Kasumi-1 (cell line): ENCODE data around the gene ABHD12B.

Source experiments
- DNase-seq, 2 experiments: peaks; one replicate each; lab custom pipeline; 2025; lab: John Stamatoyannopoulos, UW

Gene ABHD12B

DNA sequence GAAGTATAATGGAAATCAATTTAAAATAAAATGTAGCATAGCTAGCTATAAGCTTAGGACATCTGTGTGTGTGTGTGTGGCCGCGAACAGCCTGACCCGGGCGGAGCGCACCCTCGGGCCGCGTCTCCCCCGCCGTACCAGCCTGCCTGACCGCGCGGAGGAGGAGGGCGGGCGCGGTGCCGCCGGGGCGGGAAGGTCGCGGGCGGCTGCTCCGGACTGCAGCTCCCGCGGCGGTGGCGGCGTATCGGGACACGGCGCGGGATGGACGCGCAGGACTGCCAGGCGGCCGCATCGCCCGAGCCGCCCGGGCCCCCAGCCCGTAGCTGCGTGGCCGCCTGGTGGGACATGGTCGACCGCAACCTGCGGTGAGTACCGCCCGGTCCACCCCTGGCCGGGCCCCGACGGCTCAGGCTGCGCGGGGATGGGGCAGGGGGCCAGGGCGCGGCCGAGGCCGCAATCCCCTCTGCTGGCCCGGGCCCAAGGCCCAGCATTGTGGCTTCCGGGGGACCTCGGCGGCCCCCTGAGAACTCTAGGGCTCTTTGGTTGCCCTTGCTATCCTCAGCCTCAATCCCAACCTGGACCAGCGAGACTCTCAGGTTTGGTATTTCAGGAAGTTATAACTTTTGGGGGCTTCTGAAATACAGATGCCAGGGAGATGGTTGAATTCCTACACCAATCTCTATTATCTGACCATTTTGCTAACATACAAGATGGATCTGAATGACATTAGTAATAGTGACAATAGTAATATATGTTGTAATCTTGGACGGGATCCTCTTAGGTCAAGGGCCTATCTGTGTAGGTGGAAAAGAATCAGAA, at the start of gene ABHD12B:
Gene ABHD12B (plus strand): TSS at position 140 of the 819 bp plus-strand sequence. CDS start 122 bp downstream, at position 262.
- DNase-seq, result no peak

GRCh38 chr14:50822501-50823042, 49.3 kb upstream of the ABHD12B start:
- DNase-seq, result peak in 1 of 2 experiments; percentile 36

GRCh38 chr14:50823051-50823761, 48.6 kb upstream of the ABHD12B start:
- DNase-seq, result no peak

- no peak for DNase-seq
Measured at GRCh38 chr14:50823762-50824636, 47.9 kb upstream of the ABHD12B start.

- DNase-seq, result no peak
Measured at GRCh38 chr14:50825307-50825706, 46.5 kb upstream of the ABHD12B start.

DNA sequence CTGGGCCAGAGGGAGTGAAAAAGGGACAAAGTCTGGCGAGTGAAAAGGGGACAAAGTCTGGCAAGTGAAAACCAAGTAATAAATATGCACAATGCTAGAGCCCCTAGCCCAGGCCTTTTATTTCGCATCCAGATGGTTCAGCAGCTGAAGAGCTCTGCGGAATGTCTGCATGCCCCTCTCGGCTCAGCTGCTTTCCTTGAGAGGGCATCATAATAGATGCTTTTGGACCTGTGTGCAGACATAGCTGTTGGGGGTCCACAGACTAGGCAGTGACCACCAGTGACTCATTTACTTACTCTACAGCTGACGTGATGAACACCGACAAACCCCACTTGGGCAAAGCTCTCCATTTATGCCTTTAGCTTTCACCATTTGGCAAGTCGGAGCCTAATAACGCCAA, 45.2 kb upstream of the ABHD12B start:
- no peak for DNase-seq

- DNase-seq, result no peak
Measured at GRCh38 chr14:50828721-50829488, 42.9 kb upstream of the ABHD12B start.

DNA sequence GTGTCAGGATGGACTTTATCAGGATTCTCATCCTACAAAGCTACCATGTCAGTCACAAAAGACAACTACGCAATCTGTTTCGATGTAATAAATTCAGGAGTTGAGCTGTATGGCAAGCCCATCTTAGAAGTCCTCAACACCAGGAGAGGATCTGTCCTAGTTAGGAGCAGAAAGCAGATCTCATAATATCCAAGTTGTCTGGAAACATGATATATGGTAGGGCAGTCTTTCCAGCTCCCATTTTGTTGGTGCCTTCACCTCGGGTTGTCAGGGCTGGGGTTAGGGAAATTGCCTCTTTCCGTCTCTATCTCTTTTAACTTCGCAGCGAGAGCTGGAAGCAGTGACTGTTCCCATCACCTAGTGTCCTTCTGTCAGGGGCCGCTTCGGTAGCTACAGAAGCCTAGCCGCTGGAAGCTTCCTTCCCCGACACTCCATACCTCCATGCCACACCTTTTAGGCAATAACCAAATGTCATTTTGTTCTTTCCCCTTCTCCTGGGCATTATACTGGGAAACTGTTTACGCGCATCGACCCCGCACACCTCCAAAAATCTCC, 42.3 kb upstream of the ABHD12B start:
- no peak for DNase-seq

DNA sequence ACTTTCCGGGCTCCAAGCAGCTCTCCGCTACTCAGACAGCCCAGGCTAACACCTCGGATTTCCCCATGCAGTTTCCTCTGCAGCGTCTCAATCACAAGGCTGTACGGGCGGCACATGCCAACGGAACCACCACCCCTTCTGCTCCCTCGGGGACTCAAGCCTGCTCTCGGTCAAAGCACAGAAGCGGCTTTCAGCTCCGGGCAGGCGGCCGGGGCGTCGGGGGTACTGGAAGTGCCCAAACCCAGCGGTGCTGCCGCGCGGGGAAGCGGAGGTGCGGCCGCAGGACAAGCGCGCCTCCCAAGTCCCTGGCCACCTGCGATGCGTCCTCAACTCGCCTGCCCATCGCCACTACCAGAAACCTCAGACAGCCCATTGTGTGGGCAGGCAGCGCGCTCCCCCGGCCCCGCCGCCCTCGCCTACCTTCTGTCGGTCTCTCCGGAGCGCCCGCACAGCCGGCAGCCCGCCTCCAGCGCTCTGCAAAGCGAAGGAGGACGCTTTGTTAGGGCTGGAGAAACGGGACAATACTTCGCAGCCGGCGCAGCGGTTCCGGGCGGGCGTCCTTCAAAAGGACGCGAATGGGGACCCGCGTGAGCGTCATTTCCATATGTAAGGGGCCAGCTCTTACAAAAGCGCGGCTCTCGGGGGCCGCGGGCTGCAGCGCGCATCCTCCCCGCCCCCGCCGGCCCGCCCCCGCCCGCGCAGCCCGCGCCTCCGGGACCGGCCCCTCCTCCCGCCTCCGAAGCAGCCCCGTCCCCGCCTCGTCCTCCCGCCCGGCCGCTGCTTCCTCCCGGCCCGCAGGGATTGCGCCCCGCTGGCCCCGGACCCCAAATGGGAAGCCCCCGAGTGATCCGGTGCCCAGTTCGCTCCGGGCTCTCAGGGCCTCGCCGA, 41.6 kb upstream of the ABHD12B start:
- peak; percentile 38 to 44 for DNase-seq

DNA sequence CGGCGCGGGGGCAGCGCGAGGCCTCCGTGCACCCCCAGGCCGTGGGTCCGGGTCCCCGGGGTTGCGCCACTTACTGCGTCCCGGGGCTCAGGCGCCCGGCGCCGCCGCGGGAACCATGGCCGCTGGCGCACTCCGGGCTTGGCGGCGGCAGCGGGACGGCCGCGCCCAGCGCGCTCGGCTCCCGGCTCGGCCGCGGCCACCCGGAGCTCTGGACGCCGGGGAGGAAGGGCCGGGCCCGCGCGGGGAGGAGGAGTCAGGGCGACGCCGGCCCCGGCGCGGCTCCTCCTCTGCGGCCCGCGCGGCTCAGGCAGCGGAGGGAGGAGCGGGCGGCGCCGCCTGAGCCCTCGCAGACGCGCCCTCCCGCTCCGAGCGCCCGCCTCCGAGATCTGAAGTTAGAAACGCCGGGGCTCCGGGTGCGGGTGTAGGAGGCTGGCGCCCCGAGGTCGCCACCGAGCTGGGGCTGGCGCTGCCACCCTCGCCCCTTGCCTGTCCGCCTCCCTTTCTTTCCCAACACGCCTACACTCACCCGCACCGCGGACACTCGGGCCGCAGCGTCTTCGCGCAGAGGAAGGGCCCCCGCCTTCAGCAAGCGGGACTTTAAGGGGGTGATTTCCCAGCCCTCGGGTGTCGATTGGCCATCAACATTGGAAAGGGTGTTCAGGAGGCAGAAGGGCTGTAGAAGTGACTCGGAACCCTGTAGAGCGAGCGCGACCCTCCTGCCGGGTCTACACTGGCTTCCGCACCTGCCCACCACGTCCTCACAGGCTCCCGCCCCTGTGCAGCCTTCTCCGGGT, 40.7 kb upstream of the ABHD12B start, which contains the start of gene NIN:
Gene NIN (minus strand): TSS at position 231 of the 794 bp plus-strand sequence. CDS start 9,106 bp downstream, outside the sequence.
- DNase-seq, result peak; percentile 62 to 82

- DNase-seq, result peak; percentile 40 to 53
Measured at GRCh38 chr14:50831726-50832168, 40.1 kb upstream of the ABHD12B start.

GRCh38 chr14:50832935-50833630, 38.8 kb upstream of the ABHD12B start:
- DNase-seq, result no peak

DNA sequence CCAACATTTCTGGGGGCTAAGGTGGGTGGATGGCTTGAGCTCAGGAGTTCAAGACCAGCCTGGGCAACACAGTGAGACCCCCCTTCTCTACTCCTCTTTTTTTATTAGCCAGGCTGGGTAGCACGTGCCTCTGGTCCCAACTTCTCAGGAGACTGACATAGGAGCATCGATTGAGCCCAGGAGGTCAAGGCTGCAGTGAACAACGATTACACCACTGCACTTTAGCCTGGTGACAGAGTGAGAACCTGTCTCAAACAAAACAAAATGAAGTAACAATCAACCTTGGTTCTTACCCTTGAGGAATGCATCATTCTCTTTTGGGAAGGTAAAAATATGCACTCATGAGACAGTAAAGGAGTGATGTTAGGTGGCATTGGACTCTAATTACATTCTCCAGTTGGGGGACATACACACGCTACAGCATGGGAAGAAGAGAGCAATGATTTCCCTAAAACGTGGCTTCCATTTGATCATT, 37.0 kb upstream of the ABHD12B start:
- DNase-seq, result no peak

GRCh38 chr14:50835280-50835679, 36.6 kb upstream of the ABHD12B start:
- DNase-seq, result peak; percentile 24 to 26

- no peak for DNase-seq
Measured at GRCh38 chr14:50836515-50836914, 35.3 kb upstream of the ABHD12B start.

DNA sequence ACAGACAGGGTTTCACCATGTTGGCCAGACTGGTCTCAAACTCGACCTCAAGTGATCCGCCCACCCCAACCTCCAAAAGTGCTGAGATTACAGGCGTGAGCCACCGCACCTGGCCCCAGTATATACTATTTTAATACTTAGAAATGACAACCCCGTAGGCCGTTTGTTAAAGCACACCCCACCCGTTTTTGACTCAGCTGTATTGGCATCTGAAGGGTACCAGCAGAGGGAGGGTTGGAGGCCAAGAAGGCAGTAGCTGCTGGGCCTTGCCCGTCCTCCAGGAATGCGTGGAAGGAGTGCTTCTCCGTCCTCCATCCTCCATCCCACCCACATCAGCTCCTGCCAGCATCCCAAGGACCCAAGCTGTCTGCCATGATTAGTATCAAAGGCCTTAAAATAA, 34.6 kb upstream of the ABHD12B start:
- DNase-seq, result no peak

DNA sequence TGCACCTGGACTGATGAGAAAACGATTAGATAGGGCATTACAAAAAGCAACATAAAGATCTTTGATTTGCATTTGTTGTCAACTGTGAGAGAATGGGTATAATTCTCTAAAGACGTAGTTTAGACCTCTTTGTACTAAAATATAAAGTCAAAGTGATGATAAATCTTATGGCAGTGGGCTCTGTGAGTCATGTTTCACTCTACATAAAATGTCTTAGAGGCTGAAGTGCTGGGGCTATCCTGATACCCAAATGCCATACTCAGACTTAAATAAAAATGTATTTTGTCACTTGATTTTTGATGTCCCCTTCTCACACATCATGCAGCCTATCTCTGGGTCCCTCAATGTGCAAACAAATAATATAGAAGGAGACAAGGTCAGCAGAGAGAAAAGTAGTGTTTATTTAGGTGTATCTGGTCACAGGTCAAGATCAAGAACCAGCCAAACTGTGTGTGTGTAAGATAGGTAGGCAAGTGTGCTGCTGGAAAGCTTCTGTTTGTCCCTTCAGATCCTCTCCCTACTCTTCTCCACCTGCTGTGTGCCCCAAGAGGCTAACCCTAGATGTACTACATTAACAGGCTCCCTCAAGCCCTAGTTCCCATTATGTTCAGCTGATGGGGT, 33.9 kb upstream of the ABHD12B start:
- no peak for DNase-seq

DNA sequence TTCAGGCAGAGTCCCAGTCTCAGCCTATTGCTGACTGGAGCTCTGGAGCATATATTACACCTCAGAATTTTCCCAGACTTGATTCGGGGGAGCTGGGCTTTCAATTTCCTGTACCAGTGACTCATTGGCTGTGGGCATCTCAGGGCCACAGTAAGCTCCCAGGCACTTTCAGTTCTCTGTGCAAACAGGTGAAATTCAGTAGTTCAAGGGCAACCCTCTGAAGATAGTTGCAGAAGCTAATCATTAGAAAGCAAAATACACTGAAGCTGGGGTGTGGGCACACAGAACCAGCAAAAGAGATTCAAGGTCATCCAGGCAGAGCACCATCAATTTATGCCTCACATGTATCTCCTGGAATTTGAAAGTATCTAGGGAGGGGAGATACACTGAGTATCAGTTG, 32.8 kb upstream of the ABHD12B start:
- DNase-seq, result no peak
